ENCODE data around the gene DOCK10. TPM values are rescaled to one million over a fixed set of nuclear protein-coding genes. Genes with fewer than 3 reads are reported as not detected.

The DOCK10 gene
- total and polyA plus RNA-seq, 9 of the 15 experiments (the other 6 are each of a cell fraction or from before 2014, with no cell fraction given): 0.01 to 0.87 (median 0.18) TPM

DNA sequence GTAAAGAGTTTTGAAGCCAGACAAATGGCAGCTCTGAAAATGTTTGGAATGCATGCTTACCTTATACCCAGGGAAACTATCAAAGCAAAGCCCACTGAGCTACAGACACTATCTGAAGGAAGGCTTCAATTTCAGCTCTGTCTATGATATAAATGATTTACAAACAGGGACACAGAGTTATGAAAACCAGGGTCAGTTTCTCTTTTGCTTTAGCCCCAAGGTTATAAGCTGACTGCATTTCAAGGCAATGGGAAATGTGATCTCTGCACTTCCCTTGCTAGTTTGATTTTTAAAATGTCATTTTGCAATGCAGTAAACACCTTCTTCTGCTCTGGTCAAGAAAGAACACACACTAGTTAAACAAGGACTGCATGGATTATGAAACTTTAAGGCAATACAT is 260.9 kb downstream of the DOCK10 start (continued):
- no peak for TF ChIP-seq ZNF23 (CRISPR knock-in tag; IDR thresholded peaks at IDR 0.05)

DNA sequence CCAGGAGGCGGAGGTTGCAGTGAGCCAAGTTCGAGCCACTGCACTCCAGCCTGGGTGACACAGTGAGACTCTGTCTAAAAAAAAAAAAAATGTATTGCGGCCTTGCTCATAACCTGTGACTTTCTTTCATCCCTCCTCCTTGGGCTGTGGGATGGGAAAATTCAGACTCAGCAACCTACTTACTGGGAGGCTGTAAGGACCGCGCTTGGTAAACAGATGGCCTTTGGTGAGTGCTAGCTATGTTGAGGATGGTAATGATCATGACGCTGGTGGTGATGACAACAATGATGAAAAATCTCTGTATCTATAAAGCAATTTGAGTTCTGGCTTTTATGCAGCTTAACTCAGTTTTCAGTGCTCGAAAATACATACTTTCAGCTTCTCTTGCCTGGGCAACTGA is 261.4 kb downstream of the DOCK10 start:
- H3K9ac ChIP-seq (ENCODE audit: insufficient read depth in 1 of 2, low read depth in 2 of 2, low read length in 2 of 2): no peak overlapping the region
- WGBS (ENCODE audit: insufficient coverage, low coverage, missing lambda C conversion rate): 0% methylated on average over 4 of the region's 7 CpGs
- TF ChIP-seq XRCC3 (IDR thresholded peaks at IDR 0.05): no peak
- TF ChIP-seq ZNF165 (CRISPR knock-in tag; IDR thresholded peaks at IDR 0.05; ENCODE audit: borderline replicate concordance): no peak
- no peaks in the 10 kb centered on the region for H3K27me3 ChIP-seq (ENCODE audit: control insufficient read depth in 2 of 2, insufficient read depth in 2 of 2, low read length in 2 of 2)
- no peak overlapping the region for H3K4me2 ChIP-seq (ENCODE audit: insufficient read depth, low read length)
- H3K4me1 ChIP-seq (replicated peaks in 1 of 2; ENCODE audit: control insufficient read depth in 2 of 2, insufficient read depth in 2 of 2, low read length in 2 of 2): no peaks in the 10 kb centered on the region
- no peaks in the 10 kb centered on the region for H3K79me2 ChIP-seq (ENCODE audit: control insufficient read depth, insufficient read depth, low read length)
- POLR2A ChIA-PET: no interaction called here
- intact Hi-C loops (cut with micrococcal nuclease) (no loop called here), in situ Hi-C loops (cut with MboI) (no loop called here)
- BruUV-seq (replicated peaks): no TSS peak
- H3K36me3 ChIP-seq (ENCODE audit: control insufficient read depth, insufficient read depth, low read length): no peaks in the 10 kb centered on the region
- no peaks in the 10 kb centered on the region for H3K9me1 ChIP-seq (ENCODE audit: control insufficient read depth, insufficient read depth, low read length)
- no peak overlapping the region for H3K4me3 ChIP-seq
- CTCF ChIA-PET (ENCODE audit: low intra/inter-chr PET ratio): no interaction called here
- ATAC-seq (no peak), DNase-seq (ENCODE audit: extremely low read depth in 1 of 4, low spot score in 3 of 4) (no peak), FAIRE-seq (no peak)
- no peaks in the 10 kb centered on the region for H4K20me1 ChIP-seq (replicated peaks; ENCODE audit: control insufficient read depth, insufficient read depth, low read length)
- H3K9me3 ChIP-seq (replicated peaks; ENCODE audit: control insufficient read depth, insufficient read depth, low read depth, low read length): no peaks in the 10 kb centered on the region
- no peak overlapping the region for H3K27ac ChIP-seq (ENCODE audit: extremely low read depth, low read depth, low read length)
- H2AFZ ChIP-seq (ENCODE audit: low read depth, low read length): no peak overlapping the region

DNA sequence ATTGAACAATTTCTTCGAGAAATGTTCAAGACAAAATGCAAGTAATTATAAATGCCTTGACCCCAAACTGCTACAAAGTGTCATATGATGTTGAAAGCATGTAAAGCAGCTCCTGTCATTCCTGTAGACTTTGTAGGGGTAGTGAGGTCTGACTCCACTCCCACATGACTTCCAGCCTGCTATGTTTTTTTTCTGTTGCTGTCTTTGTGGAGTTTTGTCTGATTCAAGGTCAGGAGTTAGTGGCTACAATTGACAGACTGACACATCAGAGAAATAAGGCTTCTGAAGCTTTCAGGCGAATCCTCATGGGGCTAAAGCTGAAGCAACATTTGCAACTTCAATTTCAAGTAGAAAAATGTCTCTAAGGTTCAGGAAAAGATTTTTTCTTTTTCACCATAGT is 262.2 kb downstream of the DOCK10 start:
- FAIRE-seq (no peak), ATAC-seq (no peak), DNase-seq (ENCODE audit: extremely low read depth in 1 of 4, low spot score in 3 of 4) (no peak)
- H3K4me1 ChIP-seq (replicated peaks in 1 of 2; ENCODE audit: control insufficient read depth in 2 of 2, insufficient read depth in 2 of 2, low read length in 2 of 2): no peaks in the 10 kb centered on the region
- no peaks in the 10 kb centered on the region for H3K79me2 ChIP-seq (ENCODE audit: control insufficient read depth, insufficient read depth, low read length)
- no peak overlapping the region for H2AFZ ChIP-seq (ENCODE audit: low read depth, low read length)
- ChIA-PET POLR2A (no interaction called here), CTCF (ENCODE audit: low intra/inter-chr PET ratio) (no interaction called here)
- no peaks in the 10 kb centered on the region for H3K9me1 ChIP-seq (ENCODE audit: control insufficient read depth, insufficient read depth, low read length)
- no peak overlapping the region for H3K27ac ChIP-seq (ENCODE audit: extremely low read depth, low read depth, low read length)
- H4K20me1 ChIP-seq (replicated peaks; ENCODE audit: control insufficient read depth, insufficient read depth, low read length): no peaks in the 10 kb centered on the region
- 0% methylated on average over 2 of the region's 2 CpGs for WGBS (ENCODE audit: insufficient coverage, low coverage, missing lambda C conversion rate)
- no peak overlapping the region for H3K9ac ChIP-seq (ENCODE audit: insufficient read depth in 1 of 2, low read depth in 2 of 2, low read length in 2 of 2)
- H3K4me3 ChIP-seq: no peak overlapping the region
- H3K4me2 ChIP-seq (ENCODE audit: insufficient read depth, low read length): no peak overlapping the region
- no peaks in the 10 kb centered on the region for H3K36me3 ChIP-seq (ENCODE audit: control insufficient read depth, insufficient read depth, low read length)
- in situ Hi-C loops (cut with MboI) (no loop called here), intact Hi-C loops (cut with micrococcal nuclease) (no loop called here)
- H3K27me3 ChIP-seq (ENCODE audit: control insufficient read depth in 2 of 2, insufficient read depth in 2 of 2, low read length in 2 of 2): no peaks in the 10 kb centered on the region
- H3K9me3 ChIP-seq (replicated peaks; ENCODE audit: control insufficient read depth, insufficient read depth, low read depth, low read length): no peaks in the 10 kb centered on the region
- no TSS peak for BruUV-seq (replicated peaks)
- TF ChIP-seq, protein P1, sequence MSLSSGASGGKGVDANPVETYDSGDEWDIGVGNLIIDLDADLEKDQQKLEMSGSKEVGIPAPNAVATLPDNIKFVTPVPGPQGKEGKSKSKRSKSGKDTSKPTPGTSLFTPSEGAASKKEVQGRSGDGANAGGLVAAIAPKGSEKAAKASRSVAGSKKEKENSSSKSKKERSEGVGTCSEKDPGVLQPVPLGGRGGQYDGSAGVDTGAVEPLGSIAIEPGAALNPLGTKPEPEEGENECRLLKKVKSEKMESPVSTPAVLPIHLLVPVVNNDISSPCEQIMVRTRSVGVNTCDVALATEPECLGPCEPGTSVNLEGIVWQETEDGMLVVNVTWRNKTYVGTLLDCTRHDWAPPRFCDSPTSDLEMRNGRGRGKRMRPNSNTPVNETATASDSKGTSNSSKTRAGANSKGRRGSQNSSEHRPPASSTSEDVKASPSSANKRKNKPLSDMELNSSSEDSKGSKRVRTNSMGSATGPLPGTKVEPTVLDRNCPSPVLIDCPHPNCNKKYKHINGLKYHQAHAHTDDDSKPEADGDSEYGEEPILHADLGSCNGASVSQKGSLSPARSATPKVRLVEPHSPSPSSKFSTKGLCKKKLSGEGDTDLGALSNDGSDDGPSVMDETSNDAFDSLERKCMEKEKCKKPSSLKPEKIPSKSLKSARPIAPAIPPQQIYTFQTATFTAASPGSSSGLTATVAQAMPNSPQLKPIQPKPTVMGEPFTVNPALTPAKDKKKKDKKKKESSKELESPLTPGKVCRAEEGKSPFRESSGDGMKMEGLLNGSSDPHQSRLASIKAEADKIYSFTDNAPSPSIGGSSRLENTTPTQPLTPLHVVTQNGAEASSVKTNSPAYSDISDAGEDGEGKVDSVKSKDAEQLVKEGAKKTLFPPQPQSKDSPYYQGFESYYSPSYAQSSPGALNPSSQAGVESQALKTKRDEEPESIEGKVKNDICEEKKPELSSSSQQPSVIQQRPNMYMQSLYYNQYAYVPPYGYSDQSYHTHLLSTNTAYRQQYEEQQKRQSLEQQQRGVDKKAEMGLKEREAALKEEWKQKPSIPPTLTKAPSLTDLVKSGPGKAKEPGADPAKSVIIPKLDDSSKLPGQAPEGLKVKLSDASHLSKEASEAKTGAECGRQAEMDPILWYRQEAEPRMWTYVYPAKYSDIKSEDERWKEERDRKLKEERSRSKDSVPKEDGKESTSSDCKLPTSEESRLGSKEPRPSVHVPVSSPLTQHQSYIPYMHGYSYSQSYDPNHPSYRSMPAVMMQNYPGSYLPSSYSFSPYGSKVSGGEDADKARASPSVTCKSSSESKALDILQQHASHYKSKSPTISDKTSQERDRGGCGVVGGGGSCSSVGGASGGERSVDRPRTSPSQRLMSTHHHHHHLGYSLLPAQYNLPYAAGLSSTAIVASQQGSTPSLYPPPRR (CRISPR knock-in tag; IDR thresholded peaks at IDR 0.05; ENCODE audit: borderline replicate concordance): no peak
- TF ChIP-seq FOXA3 (CRISPR knock-in tag; conservative IDR thresholded peaks at IDR 0.05 in 1 of 2, IDR thresholded peaks at IDR 0.05 in 1 of 2): no peak
- TF ChIP-seq HOXB6 (CRISPR knock-in tag; IDR thresholded peaks at IDR 0.05; ENCODE audit: borderline replicate concordance): no peak
- TF ChIP-seq NFE2 (IDR thresholded peaks at IDR 0.05; ENCODE audit: low read depth): no peak
- TF ChIP-seq SNIP1 (IDR thresholded peaks at IDR 0.05; ENCODE audit: low read depth): no peak
- no peak for TF ChIP-seq ZNF212 (CRISPR knock-in tag; IDR thresholded peaks at IDR 0.05)
- TF ChIP-seq CCAR2 (IDR thresholded peaks at IDR 0.05; ENCODE audit: low read depth, low read length): no peak
- no peak for TF ChIP-seq ZNF232 (CRISPR knock-in tag; IDR thresholded peaks at IDR 0.05)
- no peak for TF ChIP-seq MAFF (IDR thresholded peaks at IDR 0.05; ENCODE audit: low read length)
- TF ChIP-seq GATAD2A (IDR thresholded peaks at IDR 0.05): no peak

All from K562 (cell line).